Subcutaneous adipose tissue (tissue), 4 donors: ENCODE results near the gene HSD11B1L. TPM values are rescaled to one million over a fixed set of nuclear protein-coding genes. Genes with fewer than 3 reads are reported as not detected.

Experiments
- CTCF ChIP-seq: fragments of 450-650 bp; IDR thresholded peaks from one replicate; pipeline ENCODE4 v1.5.1; 2016; ENCODE audit warnings: low read depth, mild to moderate bottlenecking, control low read depth, antibody characterized with exemption, moderate library complexity
- total RNA-seq, 4 donors: library from RNA; depleted of rRNA; stranded (reverse); fragments of >200 nt; gene quantifications; one replicate each; pipeline ENCODE4 v1.1.0, GENCODE V29; 2016

Gene HSD11B1L
- total RNA-seq, result 10 to 100 TPM in 1 of 4 donors, 1 to 10 TPM in 3; 4.1 to 13.4 (median 7.6) TPM

GRCh38 chr19:5680437-5681368 is at the start of gene HSD11B1L, which contains the start of gene MICOS13:
HSD11B1L (plus strand) TSS chr19:5681027; CDS start chr19:5684833, 3,806 bp downstream.
MICOS13 (minus strand) TSS chr19:5680516; CDS start chr19:5680486, 30 bp downstream.
- no peak for TF ChIP-seq CTCF

GRCh38 chr19:5631567-5632240 is 49.1 kb upstream of the HSD11B1L start:
- no peak for TF ChIP-seq CTCF

- TF ChIP-seq CTCF, result no peak
Observed at GRCh38 chr19:5632241-5632612, 48.6 kb upstream of the HSD11B1L start.

GRCh38 chr19:5632657-5633056 is 48.2 kb upstream of the HSD11B1L start:
- TF ChIP-seq CTCF, result no peak

- no peak for TF ChIP-seq CTCF
Observed at GRCh38 chr19:5635427-5635826, 45.4 kb upstream of the HSD11B1L start.

GRCh38 chr19:5637971-5638370 is 42.9 kb upstream of the HSD11B1L start:
- TF ChIP-seq CTCF, result no peak

- no peak for TF ChIP-seq CTCF
Observed at GRCh38 chr19:5641171-5641570, 39.7 kb upstream of the HSD11B1L start.
